GM18511 (cell line): Measurements from ENCODE around the gene SMKR1.
"Not testable (repeated sequence)": the region's sequence is repeated elsewhere in the genome, so short reads cannot be mapped to it uniquely, and the experiment has no call there.

ENCODE experiments used
- ATAC-seq: cut with Tn5 transposase; IDR thresholded peaks from one replicate; pipeline ENCODE4 v1.9.1; 2021; ENCODE audit warnings: mild to moderate bottlenecking, moderate library complexity; ENCODE audit not compliant: unreplicated experiment

SMKR1 gene

DNA sequence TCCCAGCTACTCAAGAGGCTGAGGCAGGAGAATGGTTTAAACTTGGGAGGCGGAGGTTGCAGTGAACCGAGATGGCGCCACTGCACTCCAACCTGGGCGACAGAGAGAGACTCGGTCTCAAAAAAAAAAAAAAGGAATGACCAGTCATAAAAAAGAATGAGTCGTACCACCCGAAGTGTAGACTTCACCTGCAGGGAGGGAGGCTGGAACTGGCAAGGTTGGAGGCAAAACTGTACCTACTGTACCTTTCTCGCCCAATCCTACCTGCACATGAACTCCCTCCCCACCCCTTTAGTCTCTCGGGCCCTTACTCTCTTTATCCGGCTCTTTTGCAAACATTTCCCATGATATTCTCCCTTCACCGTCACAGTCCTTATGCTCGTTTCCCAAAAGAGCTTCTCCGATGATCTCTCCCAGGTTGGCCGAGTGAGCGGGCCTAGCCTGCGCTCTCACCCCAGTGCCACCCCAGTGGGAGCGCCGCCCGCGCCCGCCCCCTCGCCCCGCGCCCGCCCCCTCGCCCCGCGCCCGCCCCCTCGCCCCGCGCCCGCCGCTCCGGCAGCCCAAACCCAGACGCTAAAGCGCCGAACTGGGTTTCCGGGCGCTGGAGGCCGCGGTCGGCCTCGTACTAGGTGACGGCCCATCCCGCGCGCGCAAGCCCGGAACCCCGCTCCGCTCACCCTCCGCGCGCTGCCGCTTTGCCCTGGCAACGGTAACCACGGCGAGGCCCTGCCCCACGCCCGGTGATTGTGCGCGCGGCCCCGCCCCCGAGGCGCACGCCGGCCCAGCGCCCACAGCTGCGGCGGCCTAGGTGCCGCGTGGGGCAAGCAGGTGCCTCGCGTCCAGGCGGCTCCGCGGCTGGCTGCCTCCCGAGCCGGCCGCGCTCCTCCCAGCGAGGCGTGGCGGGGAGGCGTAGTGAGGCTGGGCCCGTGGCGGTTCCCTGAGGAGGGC, at the start of gene SMKR1:
Gene SMKR1 (plus strand): TSS at position 772 of the 948 bp plus-strand sequence. CDS start 294 bp downstream, outside the sequence.
- ATAC-seq: peak; percentile 88

DNA sequence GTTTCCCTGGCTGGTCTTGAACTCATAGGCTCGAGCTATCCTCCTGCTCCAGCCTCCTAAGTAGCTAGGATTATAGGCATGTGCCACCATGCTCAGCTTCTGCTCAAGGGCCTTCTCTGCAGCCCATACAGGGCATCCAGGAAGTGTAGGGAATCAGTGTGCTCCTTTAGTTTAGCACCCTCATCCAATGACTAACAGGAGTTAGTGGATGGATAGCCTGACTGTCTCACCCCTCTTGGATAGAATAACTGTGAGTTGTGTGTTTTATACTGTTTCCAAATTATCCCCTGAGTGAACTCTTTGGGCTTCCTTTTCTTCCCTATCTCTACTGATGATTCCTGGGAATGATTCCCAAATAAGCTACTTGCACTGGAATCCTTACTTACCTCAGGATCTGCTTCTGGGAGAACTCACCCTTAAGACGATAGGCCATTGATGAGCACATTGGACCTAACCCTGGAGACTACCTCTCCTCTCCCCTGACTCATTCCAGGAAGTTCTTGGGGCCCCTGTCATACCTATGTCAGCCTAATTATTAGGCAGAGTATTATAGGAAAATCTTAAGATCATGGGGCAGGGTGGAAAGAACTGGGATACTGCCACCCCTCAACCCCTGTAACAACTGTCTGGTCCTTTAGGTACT, 49.6 kb upstream of the SMKR1 start:
- ATAC-seq: no peak

DNA sequence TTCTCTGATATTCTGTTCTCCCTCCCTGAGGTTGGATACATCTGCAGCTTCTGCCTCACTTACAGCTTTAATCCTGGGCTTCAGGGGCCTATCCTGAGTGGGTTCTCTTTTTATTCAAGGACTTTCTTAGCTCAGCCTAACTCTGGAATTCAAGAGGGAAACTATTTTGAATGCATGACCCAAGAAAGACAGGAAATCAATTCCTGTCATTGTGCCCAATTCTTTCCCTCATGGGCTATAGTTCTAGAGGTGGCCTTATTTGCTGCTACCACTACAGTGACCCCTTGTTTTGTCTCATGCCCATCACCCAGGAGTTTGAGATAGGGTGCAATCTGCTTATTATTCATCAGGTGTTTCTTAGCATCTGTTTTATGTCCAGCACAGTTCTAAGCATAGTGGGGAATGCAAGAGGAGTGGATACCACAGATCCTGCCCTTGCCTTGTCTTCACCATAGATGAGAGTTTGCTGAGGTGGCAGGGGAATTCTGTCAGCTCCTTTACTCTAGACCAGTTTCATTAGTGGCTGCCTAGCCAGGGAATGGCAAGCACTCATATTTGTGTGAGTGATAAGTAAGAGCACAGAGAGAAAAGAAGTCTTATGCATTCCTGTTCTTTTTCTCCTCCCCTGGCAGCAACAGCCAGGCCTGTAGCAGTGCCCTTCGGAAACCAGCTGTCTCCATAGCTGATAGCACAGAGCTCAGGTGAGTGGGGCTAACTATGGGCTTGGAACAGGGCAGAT, 48.7 kb upstream of the SMKR1 start:
- no peak for ATAC-seq

DNA sequence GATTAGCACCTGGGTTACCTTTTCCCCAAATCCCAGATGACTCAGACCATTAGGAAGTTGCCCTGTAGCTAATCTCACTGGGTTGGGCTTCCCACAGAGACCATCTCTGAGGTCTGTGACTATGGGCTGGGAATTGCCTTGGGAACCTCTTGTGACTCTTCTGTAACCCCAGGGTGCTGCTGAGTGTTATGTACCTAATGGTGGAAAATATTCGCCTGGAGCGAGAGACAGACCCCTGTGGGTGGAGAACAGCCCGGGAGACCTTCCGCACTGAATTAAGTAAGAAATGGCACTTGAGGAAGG, 48.1 kb upstream of the SMKR1 start:
- no peak for ATAC-seq

DNA sequence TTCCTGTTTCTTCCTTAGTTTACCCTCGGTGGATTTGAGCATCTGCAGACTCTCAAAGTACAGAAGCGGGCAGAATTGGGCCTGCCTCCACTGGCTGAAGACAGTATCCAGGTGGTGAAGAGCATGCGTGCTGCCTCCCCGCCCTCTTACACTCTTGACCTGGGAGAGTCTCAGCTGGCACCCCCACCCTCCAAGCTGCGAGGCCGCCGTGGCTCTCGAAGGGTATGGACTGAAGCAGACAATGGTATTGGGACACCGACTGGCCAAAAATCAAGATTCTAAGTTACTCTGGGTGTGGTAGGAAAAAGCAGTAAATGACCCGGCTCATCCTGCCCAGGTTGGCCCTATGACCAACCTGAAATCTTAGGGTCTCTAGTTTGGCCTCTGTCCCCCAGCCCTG, 45.9 kb upstream of the SMKR1 start:
- ATAC-seq: no peak

DNA sequence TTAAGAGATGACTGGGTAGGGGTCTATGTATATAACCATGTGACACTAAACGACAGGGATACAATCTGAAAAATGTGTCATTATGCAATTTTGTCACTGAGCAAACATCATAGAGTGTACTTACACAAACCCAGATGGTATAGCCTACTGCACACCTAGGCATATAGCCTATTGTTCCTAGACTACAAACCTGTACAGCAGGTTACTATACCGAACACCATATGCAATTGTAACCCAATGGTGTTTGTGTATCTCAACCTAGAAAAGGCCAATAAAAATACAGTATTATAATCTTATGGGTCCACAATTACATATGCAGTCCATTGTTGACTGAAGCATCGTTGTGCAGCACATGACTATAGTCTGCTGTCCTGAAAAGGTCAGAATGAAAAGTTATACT, 45.2 kb upstream of the SMKR1 start:
- no peak for ATAC-seq

DNA sequence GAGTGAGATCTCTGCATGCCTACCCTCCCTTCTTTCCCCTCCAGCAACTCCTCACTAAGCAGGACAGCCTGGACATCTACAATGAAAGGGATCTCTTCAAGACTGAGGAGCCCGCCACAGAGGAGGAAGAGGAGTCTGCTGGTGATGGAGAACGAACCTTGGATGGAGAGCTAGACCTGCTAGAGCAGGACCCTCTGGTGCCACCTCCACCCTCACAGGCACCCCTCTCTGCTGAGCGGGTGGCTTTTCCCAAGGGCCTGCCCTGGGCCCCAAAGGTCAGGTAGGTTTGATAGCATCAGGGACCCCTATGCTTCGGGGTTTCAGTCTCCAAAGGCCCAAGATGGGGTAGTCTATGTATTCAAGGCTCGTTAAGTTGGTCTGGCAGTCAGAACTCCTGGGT, 44.2 kb upstream of the SMKR1 start:
- ATAC-seq: no peak

DNA sequence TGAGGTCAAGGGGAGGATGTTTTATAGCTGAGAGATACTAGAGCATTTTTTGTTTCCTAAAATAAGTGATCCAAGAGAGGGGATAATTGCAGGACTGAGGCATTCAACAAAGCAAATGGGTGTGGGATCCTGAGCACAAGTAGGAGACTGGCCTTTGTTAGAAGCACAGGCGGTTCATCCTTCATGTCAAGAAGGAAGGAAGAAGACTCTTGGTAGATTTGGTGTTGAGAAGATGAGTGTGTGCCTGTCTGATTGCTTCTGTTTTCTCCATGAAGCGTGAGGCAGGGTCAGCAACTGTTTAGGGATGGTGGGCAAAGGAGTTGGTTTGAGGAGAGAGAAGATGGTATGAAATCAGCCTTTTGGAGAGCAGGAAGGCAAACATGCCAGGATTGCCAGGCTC, 40.5 kb upstream of the SMKR1 start:
- ATAC-seq: no peak

DNA sequence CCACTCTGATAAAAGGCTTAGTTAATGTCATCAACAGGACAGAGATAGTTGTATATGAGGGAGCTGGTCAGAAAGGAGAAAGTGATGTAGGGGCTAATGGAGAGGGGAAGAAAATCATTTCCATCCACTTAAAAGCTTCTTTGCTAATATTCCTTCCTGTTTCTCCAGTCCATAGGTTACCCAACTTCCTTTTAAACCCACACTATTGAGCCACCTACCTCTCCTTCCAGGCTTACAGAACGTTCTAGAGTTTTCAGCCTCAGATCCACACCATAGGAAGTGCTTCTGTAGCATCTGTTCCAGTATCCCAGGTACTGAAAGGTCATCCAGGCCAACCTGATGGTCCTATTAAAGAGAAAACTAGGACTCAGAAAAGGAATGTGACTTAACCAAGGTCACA, 39.9 kb upstream of the SMKR1 start:
- no peak for ATAC-seq

DNA sequence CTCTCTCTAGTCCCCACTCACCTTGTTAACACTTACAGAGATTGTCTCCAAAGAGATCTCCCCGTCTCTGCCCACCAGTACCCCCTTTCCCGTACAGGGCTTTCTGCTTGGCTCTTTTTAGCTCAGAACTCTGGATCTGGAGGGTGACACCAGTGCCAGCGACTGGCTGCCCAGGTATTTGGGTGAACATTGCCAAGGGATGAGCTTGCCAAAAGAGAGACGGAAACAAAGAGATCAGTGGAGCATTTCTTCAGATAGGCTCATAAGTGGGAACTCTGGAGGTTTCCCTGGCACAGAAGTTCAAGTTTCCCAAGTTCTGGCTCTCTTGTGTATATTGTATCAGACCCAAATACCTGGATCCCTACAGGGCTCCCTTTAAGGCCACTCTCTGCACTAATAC, 38.1 kb upstream of the SMKR1 start:
- ATAC-seq: no peak

DNA sequence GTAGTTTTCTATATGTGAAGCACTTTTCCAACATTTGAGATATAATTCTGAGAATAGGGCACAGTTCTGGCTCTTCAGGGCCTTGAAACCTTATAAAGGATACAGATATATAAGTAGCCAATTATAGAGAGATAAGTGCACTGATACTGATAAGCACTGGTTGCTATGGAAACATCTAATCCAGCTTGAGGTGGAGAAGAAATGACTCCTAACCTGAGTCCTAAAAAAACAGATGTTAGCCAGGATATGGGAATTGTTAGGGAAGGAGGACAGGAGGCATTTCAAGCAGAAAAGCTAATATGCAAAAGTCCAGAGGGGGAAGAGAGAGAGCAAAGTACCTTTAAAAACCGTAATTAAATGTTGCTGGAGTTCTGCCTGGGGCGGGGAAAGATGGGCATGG, 37.3 kb upstream of the SMKR1 start:
- no peak for ATAC-seq

DNA sequence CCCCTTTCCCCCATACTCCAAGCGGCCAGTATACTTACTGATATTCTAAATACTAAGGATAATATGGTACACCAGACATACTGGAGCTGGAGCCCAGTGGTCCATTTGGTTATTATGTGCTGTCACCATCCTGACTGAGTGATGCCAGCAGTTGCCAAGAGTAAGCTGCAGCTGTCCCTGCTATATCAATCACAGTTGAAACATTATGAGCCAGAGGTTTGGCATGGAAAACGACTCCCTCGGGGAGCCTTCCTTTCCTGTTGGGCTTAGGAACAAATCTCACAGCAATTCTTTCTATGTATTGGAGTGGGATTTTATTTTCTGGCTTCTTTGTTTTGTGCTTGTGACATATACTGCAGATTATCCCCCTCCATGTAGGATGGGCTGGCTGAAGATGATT, 35.5 kb upstream of the SMKR1 start:
- no peak for ATAC-seq

DNA sequence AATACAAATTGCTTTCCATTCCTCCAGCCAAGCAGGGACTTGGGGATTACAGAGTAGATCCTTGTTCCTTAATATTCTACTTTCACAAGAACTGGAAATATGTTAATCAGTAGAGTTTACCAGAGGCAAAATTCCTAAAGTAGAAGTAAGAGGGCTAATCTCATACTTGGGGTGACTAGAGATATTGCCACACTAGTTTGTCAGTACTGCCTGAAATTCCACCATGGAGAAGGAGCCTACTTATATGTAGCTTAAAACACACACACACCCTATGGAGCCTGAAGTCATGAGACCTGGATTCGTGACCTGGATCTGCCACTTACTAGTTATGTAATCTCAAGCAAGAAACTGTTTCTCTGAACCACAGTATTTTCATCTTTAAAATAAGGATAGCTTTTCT, 34.2 kb upstream of the SMKR1 start:
- ATAC-seq: no peak

DNA sequence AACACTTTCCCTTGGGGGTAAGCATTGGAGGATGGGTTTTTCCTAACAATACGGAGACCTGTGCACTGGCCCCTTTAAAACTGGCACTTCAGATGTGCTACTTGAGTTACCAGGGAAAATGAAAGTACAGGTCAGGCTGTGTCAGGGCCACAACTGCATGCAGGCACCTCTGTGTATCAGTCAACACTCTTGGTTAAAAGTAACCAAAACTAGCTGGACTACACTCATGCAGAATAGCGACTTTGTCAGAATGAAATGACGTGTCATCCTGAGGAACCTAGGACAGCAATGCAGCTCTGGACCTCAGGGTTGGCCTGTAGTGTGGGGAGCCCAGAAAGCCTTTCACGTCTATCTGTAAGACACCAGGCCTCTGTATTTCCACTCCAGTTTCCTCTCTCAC, 33.8 kb upstream of the SMKR1 start:
- no peak for ATAC-seq

DNA sequence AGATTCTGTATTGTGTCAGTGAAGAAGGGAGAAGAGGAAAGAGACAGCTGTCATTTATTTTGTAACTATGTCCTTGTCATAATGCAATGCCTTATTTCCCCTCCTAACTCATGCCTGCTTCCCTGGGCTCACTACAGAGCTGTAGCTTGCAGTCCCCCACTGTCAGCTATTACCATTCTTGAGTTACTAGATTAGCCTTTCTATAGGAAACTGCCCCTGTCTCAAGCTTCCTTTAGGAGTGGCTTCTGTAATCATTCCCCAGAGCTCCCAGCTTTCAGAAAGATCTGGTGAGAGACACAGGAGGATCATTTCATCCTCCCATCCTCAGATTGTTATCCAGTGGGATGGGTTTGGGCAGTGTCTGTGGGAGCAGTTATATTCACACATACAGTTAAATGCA, 32.4 kb upstream of the SMKR1 start:
- ATAC-seq: no peak

DNA sequence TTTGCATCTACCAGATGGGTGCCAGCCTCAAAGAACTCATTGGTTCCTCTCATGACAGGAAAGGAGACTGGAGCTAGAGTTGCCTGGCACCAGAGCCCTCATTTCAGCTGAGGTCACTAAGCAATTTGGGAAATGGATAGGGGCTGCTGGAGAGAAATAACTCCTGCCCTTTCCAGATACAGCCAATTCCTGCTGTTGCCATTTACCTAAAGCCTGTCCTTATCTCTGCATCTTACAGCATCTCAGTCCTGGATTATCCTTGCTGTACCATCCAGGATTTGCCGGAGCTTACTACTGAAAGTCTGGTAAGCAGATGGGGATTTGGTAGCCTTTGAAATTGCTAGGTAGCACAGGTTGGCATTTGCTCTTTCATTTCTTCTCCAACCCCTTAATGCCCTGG, 31.9 kb upstream of the SMKR1 start:
- no peak for ATAC-seq

DNA sequence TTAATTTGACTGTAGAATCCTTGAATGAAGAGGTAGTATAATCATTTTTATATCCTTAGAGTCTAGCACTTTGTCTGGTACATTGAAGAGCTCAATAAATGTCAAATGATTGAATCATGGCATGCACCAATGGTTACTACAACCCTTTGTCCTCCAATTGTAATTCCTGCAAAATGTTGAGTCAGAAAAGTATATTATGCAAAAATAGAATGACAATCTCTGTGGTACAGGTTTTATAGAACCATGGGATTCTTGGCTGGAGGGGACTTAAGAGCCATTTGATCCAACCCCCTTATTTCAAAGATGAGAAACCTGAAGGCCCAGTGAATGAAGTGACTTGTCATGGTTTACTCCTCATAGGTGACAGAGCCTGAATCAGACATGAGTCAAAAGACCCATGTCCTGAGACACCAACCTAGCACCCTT, 30.9 kb upstream of the SMKR1 start:
- no peak for ATAC-seq

DNA sequence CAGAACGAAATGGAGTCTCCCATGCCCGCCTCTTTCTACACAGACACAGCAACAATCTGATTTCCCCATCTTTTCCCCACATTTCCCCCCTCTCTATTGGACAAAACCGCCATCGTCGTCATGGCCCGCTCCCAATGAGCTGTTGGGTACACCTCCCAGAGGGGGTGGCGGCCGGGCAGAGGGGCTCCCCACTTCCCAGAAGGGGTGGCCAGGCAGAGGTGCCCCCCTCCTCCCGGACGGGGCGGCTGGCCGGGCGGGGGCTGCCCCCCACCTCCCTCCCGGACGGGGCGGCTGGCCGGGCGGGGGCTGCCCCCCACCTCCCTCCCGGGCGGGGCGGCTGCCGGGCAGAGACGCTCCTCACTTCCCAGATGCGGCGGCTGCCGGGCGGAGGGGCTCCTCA, 26.4 kb upstream of the SMKR1 start:
- ATAC-seq: not testable (repeated sequence)

DNA sequence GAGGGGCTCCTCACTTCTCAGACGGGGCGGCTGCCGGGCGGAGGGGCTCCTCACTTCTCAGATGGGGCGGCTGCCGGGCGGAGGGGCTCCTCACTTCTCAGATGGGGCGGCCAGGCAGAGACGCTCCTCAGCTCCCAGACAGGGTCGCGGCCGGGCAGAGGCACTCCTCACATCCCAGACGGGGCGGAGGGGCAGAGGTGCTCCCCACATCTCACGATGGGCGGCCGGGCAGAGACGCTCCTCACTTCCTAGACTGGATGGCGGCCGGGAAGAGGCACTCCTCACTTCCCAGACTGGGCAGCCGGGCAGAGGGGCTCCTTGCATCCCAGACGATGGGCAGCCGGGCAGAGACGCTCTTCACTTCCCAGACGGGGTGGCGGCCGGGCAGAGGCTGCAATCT, 25.9 kb upstream of the SMKR1 start:
- not testable (repeated sequence) for ATAC-seq

DNA sequence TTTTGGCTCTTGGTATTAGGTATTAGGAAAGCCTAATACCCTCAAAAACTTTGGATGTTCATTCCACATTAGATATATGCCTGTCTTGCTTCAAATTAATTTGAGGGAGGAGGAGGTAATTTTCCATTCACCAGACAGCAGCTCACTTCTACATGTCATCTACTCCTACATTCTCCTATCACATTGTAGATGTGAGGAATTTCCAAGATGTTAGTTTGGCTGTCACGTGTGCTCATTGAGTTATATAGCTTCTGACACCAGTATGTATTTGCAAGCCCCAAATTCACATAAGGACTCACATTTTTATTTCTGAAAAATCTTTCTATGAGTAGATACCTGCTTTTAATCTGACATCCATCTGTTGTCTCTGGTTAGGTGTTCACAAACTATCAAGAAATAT, 22.5 kb upstream of the SMKR1 start:
- no peak for ATAC-seq

DNA sequence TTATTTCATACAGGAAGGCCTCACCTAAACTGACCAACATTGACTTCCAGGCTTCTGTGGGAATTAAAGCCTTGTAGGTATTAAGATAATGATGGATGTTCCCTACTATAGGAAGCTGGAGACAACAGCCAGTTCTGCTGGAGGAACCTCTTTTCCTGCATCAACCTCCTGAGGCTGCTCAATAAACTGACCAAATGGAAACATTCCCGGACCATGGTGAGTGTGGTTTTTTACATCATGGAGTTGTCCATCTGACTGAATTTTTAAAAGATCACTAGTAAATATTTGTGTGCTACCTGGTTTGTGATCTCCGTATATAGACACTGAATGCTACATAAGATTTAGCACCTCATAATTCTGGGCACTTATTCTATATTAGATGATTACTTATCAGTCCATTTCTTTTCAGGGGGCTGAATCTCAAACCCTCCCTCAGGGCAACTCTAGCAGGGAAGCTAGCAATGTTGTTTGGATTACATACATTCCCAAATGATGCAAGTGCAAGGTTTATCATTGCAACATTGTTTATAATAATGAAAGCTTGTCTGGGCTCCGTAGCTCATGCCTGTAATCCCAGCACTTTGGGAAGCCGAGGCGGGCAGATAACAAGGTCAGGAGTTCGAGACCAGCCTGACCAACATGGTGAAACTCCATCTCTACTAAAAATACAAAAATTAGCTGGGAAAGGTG, 21.5 kb upstream of the SMKR1 start:
- no peak for ATAC-seq
